HS-27A (cell line): ENCODE data around the gene COPG1.
"Not testable (repeated sequence)": the region's sequence is repeated elsewhere in the genome, so short reads cannot be mapped to it uniquely, and the experiment has no call there.

Experiments used
- DNase-seq: peaks from one replicate; pipeline ENCODE4 v3.0.0-alpha.2; 2012; ENCODE audit warnings: low read depth, missing footprints

The COPG1 gene

GRCh38 chr3:129240436-129240835 lies 9.0 kb upstream of the COPG1 start:
- DNase-seq, result no peak

GRCh38 chr3:129245141-129245540 lies 4.3 kb upstream of the COPG1 start:
- DNase-seq, result no peak

- peak; percentile 73 for DNase-seq
These were observed 3.6 kb upstream of the COPG1 start for GRCh38 chr3:129245641-129246306.

- DNase-seq, result no peak
These were observed 2.8 kb upstream of the COPG1 start for GRCh38 chr3:129246636-129247035.

- no peak for DNase-seq
These were observed 973 bp upstream of the COPG1 start for GRCh38 chr3:129248286-129248979.

- no peak for DNase-seq
These were observed 3.3 kb downstream of the COPG1 start for GRCh38 chr3:129252748-129253147.

GRCh38 chr3:129254536-129255230 lies 5.3 kb downstream of the COPG1 start:
- DNase-seq, result no peak

- no peak for DNase-seq
These were observed 6.9 kb downstream of the COPG1 start for GRCh38 chr3:129256270-129256669.

- DNase-seq, result no peak
These were observed 8.2 kb downstream of the COPG1 start for GRCh38 chr3:129257609-129258008.

- no peak for DNase-seq
These were observed 10.4 kb downstream of the COPG1 start for GRCh38 chr3:129259612-129260477.

- DNase-seq, result no peak
These were observed 11.2 kb downstream of the COPG1 start for GRCh38 chr3:129260606-129261005.

- no peak for DNase-seq
These were observed 12.5 kb downstream of the COPG1 start for GRCh38 chr3:129261894-129262293.

GRCh38 chr3:129263161-129263910 lies 13.9 kb downstream of the COPG1 start:
- DNase-seq, result no peak

- DNase-seq, result not testable (repeated sequence)
These were observed 15.6 kb downstream of the COPG1 start for GRCh38 chr3:129264994-129265393.

- DNase-seq, result no peak
These were observed 17.2 kb downstream of the COPG1 start for GRCh38 chr3:129266651-129267050.

- DNase-seq, result no peak
These were observed 19.0 kb downstream of the COPG1 start for GRCh38 chr3:129268396-129268795.

GRCh38 chr3:129271674-129272073 lies 22.3 kb downstream of the COPG1 start:
- no peak for DNase-seq

- DNase-seq, result no peak
These were observed 27.0 kb downstream of the COPG1 start for GRCh38 chr3:129276385-129276784.

- DNase-seq, result no peak
These were observed 28.4 kb downstream of the COPG1 start for GRCh38 chr3:129277829-129278271.

- DNase-seq, result peak; percentile 68
These were observed 29.1 kb downstream of the COPG1 start, which contains the start of gene HMCES for GRCh38 chr3:129278439-129278965. HMCES (plus strand) TSS chr3:129278870; CDS start chr3:129279733, 863 bp downstream.
